Loucy (cell line): ENCODE results near the gene TENM4.

ENCODE experiments used
- H2AFZ ChIP-seq: fragments of 200-600 bp; sonication (generic); 2 replicates; pipeline ENCODE4 v1.6.0; 2016; ENCODE audit warnings: antibody characterized with exemption, mild to moderate bottlenecking, low read length, moderate library complexity
- H3F3A ChIP-seq: fragments of 200-600 bp; 2 replicates; pipeline ENCODE4 v1.6.0; 2016; ENCODE audit warnings: antibody characterized with exemption, low read depth, mild to moderate bottlenecking
- H3K27me3 ChIP-seq: fragments of 200-600 bp; sonication (generic); 2 replicates; pipeline ENCODE4 v1.6.1; 2014; ENCODE audit warnings: low read length, mild to moderate bottlenecking; ENCODE audit not compliant: insufficient read depth, poor library complexity, severe bottlenecking
- H3K36me3 ChIP-seq: fragments of 200-600 bp; sonication (generic); 2 replicates; pipeline ENCODE4 v1.6.1; 2016; ENCODE audit warnings: low read length; ENCODE audit not compliant: insufficient read depth
- H3K4me1 ChIP-seq: fragments of 200-600 bp; sonication (generic); 2 replicates; pipeline ENCODE4 v1.5.1; 2014; ENCODE audit warnings: low read length, mild to moderate bottlenecking; ENCODE audit not compliant: insufficient read depth, poor library complexity, severe bottlenecking
- H3K4me2 ChIP-seq: fragments of 200-600 bp; sonication (generic); 2 replicates; pipeline ENCODE4 v1.6.0; 2014; ENCODE audit warnings: antibody characterized with exemption, low read length, low read depth, mild to moderate bottlenecking; ENCODE audit not compliant: poor library complexity, severe bottlenecking
- H3K4me3 ChIP-seq: fragments of 200-600 bp; sonication (generic); 2 replicates; pipeline ENCODE4 v1.5.1; 2014; ENCODE audit warnings: low read length, mild to moderate bottlenecking, mixed read lengths; ENCODE audit not compliant: poor library complexity, severe bottlenecking
- H3K79me2 ChIP-seq: fragments of 200-600 bp; sonication (generic); 2 replicates; pipeline ENCODE4 v1.6.1; 2014; ENCODE audit warnings: low read length; ENCODE audit not compliant: insufficient read depth
- H3K9ac ChIP-seq: fragments of 200-600 bp; sonication (generic); 2 replicates; pipeline ENCODE4 v1.6.0; 2014; ENCODE audit warnings: mild to moderate bottlenecking, low read depth, low read length, moderate library complexity; ENCODE audit not compliant: poor library complexity, severe bottlenecking
- H3K9me2 ChIP-seq: fragments of 200-600 bp; sonication (generic); replicated peaks from 2 replicates; pipeline ENCODE4 v1.6.1; 2016; ENCODE audit warnings: low read depth, low read length, mixed read lengths
- H3K9me3 ChIP-seq: fragments of 200-600 bp; sonication (generic); 2 replicates; pipeline ENCODE4 v1.6.1; 2014; ENCODE audit warnings: mild to moderate bottlenecking, antibody characterized with exemption, low read length, low read depth; ENCODE audit not compliant: insufficient read depth
- H4K20me1 ChIP-seq: fragments of 200-600 bp; sonication (generic); 2 replicates; pipeline ENCODE4 v1.6.0; 2014; ENCODE audit warnings: antibody characterized with exemption, low read length, mild to moderate bottlenecking; ENCODE audit not compliant: insufficient read depth, poor library complexity, severe bottlenecking
- CTCF ChIP-seq: fragments of 200-600 bp; sonication (generic); conservative IDR thresholded peaks from 2 replicates; pipeline ENCODE4 v1.5.1; 2014; ENCODE audit warnings: mild to moderate bottlenecking, antibody characterized with exemption, low read length
- EZH2phosphoT487 ChIP-seq: fragments of 200-600 bp; IDR thresholded peaks from 2 replicates; pipeline ENCODE4 v1.6.1; 2018; ENCODE audit warnings: antibody characterized with exemption, mild to moderate bottlenecking, moderate library complexity, borderline replicate concordance

The TENM4 gene

GRCh38 chr11:79042824-79043223 is 398.0 kb downstream of the TENM4 start:
- no peak overlapping the region for H3K4me2 ChIP-seq
- TF ChIP-seq CTCF (no peak), EZH2phosphoT487 (no peak)
- no peaks in the 10 kb centered on the region for H3K27me3 ChIP-seq
- no peaks in the 10 kb centered on the region for H3K9me2 ChIP-seq
- no peaks in the 10 kb centered on the region for H4K20me1 ChIP-seq
- H3K9me3 ChIP-seq: no peaks in the 10 kb centered on the region
- H3K36me3 ChIP-seq: no peaks in the 10 kb centered on the region
- H3K4me3 ChIP-seq: no peak overlapping the region
- no peaks in the 10 kb centered on the region for H3F3A ChIP-seq
- no peaks in the 10 kb centered on the region for H3K79me2 ChIP-seq
- H3K9ac ChIP-seq: no peak overlapping the region
- no peaks in the 10 kb centered on the region for H3K4me1 ChIP-seq
- no peak overlapping the region for H2AFZ ChIP-seq

GRCh38 chr11:79040348-79040747 is 400.5 kb downstream of the TENM4 start:
- Histone ChIP-seq H3K4me3 (no peak overlapping the region), H3K9me2 (no peaks in the 10 kb centered on the region), H4K20me1 (no peaks in the 10 kb centered on the region), H3K9ac (no peak overlapping the region), H3K4me1 (no peaks in the 10 kb centered on the region), H3K79me2 (no peaks in the 10 kb centered on the region), H3K36me3 (no peaks in the 10 kb centered on the region), H3K27me3 (no peaks in the 10 kb centered on the region), H2AFZ (no peak overlapping the region), H3F3A (no peaks in the 10 kb centered on the region), H3K4me2 (no peak overlapping the region), H3K9me3 (no peaks in the 10 kb centered on the region)
- TF ChIP-seq EZH2phosphoT487: no peak
- no peak for TF ChIP-seq CTCF

GRCh38 chr11:79039122-79039521 is 401.7 kb downstream of the TENM4 start:
- Histone ChIP-seq H3K36me3 (no peaks in the 10 kb centered on the region), H3K27me3 (no peaks in the 10 kb centered on the region), H3K4me3 (no peak overlapping the region), H3K9me2 (no peaks in the 10 kb centered on the region), H3F3A (no peaks in the 10 kb centered on the region), H4K20me1 (no peaks in the 10 kb centered on the region), H3K79me2 (no peaks in the 10 kb centered on the region), H3K9ac (no peak overlapping the region), H3K4me2 (no peak overlapping the region), H2AFZ (no peak overlapping the region), H3K9me3 (no peaks in the 10 kb centered on the region), H3K4me1 (no peaks in the 10 kb centered on the region)
- TF ChIP-seq CTCF: no peak
- TF ChIP-seq EZH2phosphoT487: no peak
